IMR-90 (cell line): ENCODE measurements around the gene SLC4A11. TPM values are rescaled to one million over a fixed set of nuclear protein-coding genes. Genes with fewer than 3 reads are reported as not detected.

ENCODE experiments used
- ATAC-seq: fragments of 200-7000 bp; cut with Tn5 transposase; 2 replicates; pipeline ENCODE4 v1.9.1; 2020; ENCODE audit warnings: low read depth, mild to moderate bottlenecking, moderate library complexity
- BruUV-seq: library from RNA; stranded (reverse); fragments of 400-500 nt; replicated peaks from 2 replicates; lab custom pipeline; 2021; lab: Mats Ljungman, UMichigan
- CTCF ChIA-PET: fragments of 300-600 bp; formaldehyde crosslinking; extraction: SDS; loops from one replicate; lab custom pipeline; 2021; ENCODE audit warnings: antibody characterized with exemption; lab: Yijun Ruan, JAX
- POLR2A ChIA-PET: fragments of 300-600 bp; sonication (Branson Sonifier 250); formaldehyde crosslinking; loops from one replicate; lab custom pipeline; 2022; ENCODE audit warnings: antibody characterized with exemption; ENCODE audit not compliant: unreplicated experiment; lab: Charles Lee
- DNase-seq: peaks from one replicate; pipeline ENCODE4 v3.0.0; 2013
- H2AFZ ChIP-seq: replicated peaks from 2 replicates; pipeline ENCODE3; 2013; ENCODE audit warnings: low read length, mild to moderate bottlenecking; ENCODE audit not compliant: poor library complexity
- H2AK5ac ChIP-seq: 2 replicates; pipeline ENCODE4 v1.6.1; 2013; ENCODE audit warnings: low read depth, low read length, inconsistent platforms
- H2AK9ac ChIP-seq: replicated peaks from 2 replicates; pipeline ENCODE3; 2013; ENCODE audit warnings: mild to moderate bottlenecking, low read depth, low read length, moderate library complexity; ENCODE audit not compliant: poor library complexity
- H2BK120ac ChIP-seq: 2 replicates; pipeline ENCODE4 v1.6.1; 2013; ENCODE audit warnings: low read depth, low read length, inconsistent platforms
- H2BK15ac ChIP-seq: 3 replicates; pipeline ENCODE4 v1.6.1; 2013; ENCODE audit warnings: low read depth, low read length, inconsistent platforms
- H2BK20ac ChIP-seq: 2 replicates; pipeline ENCODE4 v1.6.1; 2013; ENCODE audit warnings: low read depth, mild to moderate bottlenecking, inconsistent platforms, low read length, moderate library complexity
- H2BK5ac ChIP-seq: 2 replicates; pipeline ENCODE4 v1.6.1; 2013; ENCODE audit warnings: mild to moderate bottlenecking, low read depth, low read length, inconsistent platforms; ENCODE audit not compliant: poor library complexity, severe bottlenecking
- H3K14ac ChIP-seq: replicated peaks from 2 replicates; pipeline ENCODE4 v1.6.1; 2013; ENCODE audit warnings: low read depth, low read length, inconsistent platforms
- H3K18ac ChIP-seq: 2 replicates; pipeline ENCODE4 v1.6.1; 2013; ENCODE audit warnings: low read depth, low read length, control low read depth
- H3K23ac ChIP-seq: 2 replicates; pipeline ENCODE4 v1.6.1; 2013; ENCODE audit warnings: low read depth, low read length, inconsistent platforms
- H3K27ac ChIP-seq: 2 replicates; pipeline ENCODE4 v1.5.1; 2013; ENCODE audit warnings: mild to moderate bottlenecking, control low read depth, low read length; ENCODE audit not compliant: insufficient read depth
- H3K27me3 ChIP-seq: 2 replicates; pipeline ENCODE4 v1.6.1; 2013; ENCODE audit warnings: low read length; ENCODE audit not compliant: control insufficient read depth, insufficient read depth
- H3K36me3 ChIP-seq: 2 replicates; pipeline ENCODE4 v1.6.1; 2013; ENCODE audit warnings: low read length, mixed read lengths; ENCODE audit not compliant: control insufficient read depth, insufficient read depth
- H3K4ac ChIP-seq: 2 replicates; pipeline ENCODE4 v1.6.1; 2013; ENCODE audit warnings: low read depth, low read length, inconsistent platforms
- H3K4me1 ChIP-seq: 2 replicates; pipeline ENCODE4 v1.6.1; 2013; ENCODE audit warnings: low read length, mixed read lengths; ENCODE audit not compliant: control insufficient read depth, insufficient read depth
- H3K4me2 ChIP-seq: 2 replicates; pipeline ENCODE4 v1.6.1; 2013; ENCODE audit warnings: low read depth, mild to moderate bottlenecking, control low read depth, low read length, moderate library complexity
- H3K4me3 ChIP-seq: 2 replicates; pipeline ENCODE4 v1.5.1; 2013; ENCODE audit warnings: low read depth, mild to moderate bottlenecking, control low read depth, low read length, moderate library complexity; ENCODE audit not compliant: insufficient read depth
- H3K56ac ChIP-seq: 2 replicates; pipeline ENCODE4 v1.6.1; 2013; ENCODE audit warnings: low read length, inconsistent platforms; ENCODE audit not compliant: insufficient read depth; ENCODE audit errors: extremely low read depth
- H3K79me1 ChIP-seq, 2 experiments: 2 replicates each; pipeline ENCODE4 v1.6.1; 2013; ENCODE audit warnings: low read length in 2 of 2, inconsistent platforms in 1 of 2, low read depth in 1 of 2
- H3K9ac ChIP-seq: 2 replicates; pipeline ENCODE4 v1.6.1; 2013; ENCODE audit warnings: low read depth, low read length, control low read depth
- H3K9me1 ChIP-seq: 2 replicates; pipeline ENCODE4 v1.6.1; 2013; ENCODE audit warnings: low read length, inconsistent platforms; ENCODE audit not compliant: insufficient read depth
- H3K9me3 ChIP-seq: 2 replicates; pipeline ENCODE4 v1.6.1; 2013; ENCODE audit warnings: low read length; ENCODE audit not compliant: control insufficient read depth, insufficient read depth
- H4K20me1 ChIP-seq: 2 replicates; pipeline ENCODE4 v1.6.1; 2013; ENCODE audit warnings: low read length, inconsistent platforms; ENCODE audit not compliant: insufficient read depth
- H4K5ac ChIP-seq: 2 replicates; pipeline ENCODE4 v1.6.1; 2013; ENCODE audit warnings: mild to moderate bottlenecking, low read depth, low read length, control low read depth
- H4K8ac ChIP-seq, 2 experiments: 2 replicates each; pipeline ENCODE4 v1.6.1; 2013; ENCODE audit warnings: low read depth in 2 of 2, low read length in 2 of 2, control low read depth in 1 of 2, inconsistent platforms in 1 of 2
- H4K91ac ChIP-seq: 2 replicates; pipeline ENCODE4 v1.6.1; 2013; ENCODE audit warnings: low read depth, low read length, inconsistent platforms; ENCODE audit not compliant: insufficient read depth
- CEBPB ChIP-seq: IDR thresholded peaks from 2 replicates; pipeline ENCODE4 v1.6.1; 2012; ENCODE audit warnings: low read depth, low read length, improper control_type of control experiment
- CHD1 ChIP-seq: IDR thresholded peaks from 2 replicates; pipeline ENCODE4 v1.6.1; 2012; ENCODE audit warnings: low read depth, low read length, improper control_type of control experiment
- CTCF ChIP-seq: conservative IDR thresholded peaks from 2 replicates; pipeline ENCODE4 v1.5.1; 2012; ENCODE audit warnings: mild to moderate bottlenecking, low read depth, low read length, improper control_type of control experiment
- MAFK ChIP-seq: IDR thresholded peaks from 2 replicates; pipeline ENCODE4 v1.6.1; 2012; ENCODE audit warnings: low read depth, low read length, improper control_type of control experiment
- NFE2L2 ChIP-seq: fragments of 150-350 bp; IDR thresholded peaks from 2 replicates; pipeline ENCODE4 v1.6.1; 2016; ENCODE audit warnings: low read depth, mild to moderate bottlenecking, low read length
- RAD21 ChIP-seq: IDR thresholded peaks from 2 replicates; pipeline ENCODE4 v1.6.1; 2012; ENCODE audit warnings: low read length, improper control_type of control experiment
- RFX5 ChIP-seq: IDR thresholded peaks from 2 replicates; pipeline ENCODE4 v1.8.0; 2012; ENCODE audit warnings: low read depth, mild to moderate bottlenecking, low read length, moderate library complexity
- WGBS, 2 experiments: methylation state at CpG; one replicate each; pipeline versions ENCODE4 v1.1.5 to v1.1.7; 2013; ENCODE audit warnings: missing lambda C conversion rate in 2 of 2; ENCODE audit not compliant: insufficient read length in 1 of 2; ENCODE audit errors: extremely low coverage in 2 of 2; 5-methylcytosine and 5-hydroxymethylcytosine counted together
- dilution Hi-C: fragments of 300-500 bp; cut with HindIII; formaldehyde crosslinking; loops from one replicate; pipeline ENCODE4 v1.14.3; 2018; ENCODE audit warnings: low sequenced_read_pairs; ENCODE audit not compliant: unreplicated experiment
- in situ Hi-C: fragments of 300-500 bp; cut with MboI; formaldehyde crosslinking; loops from 3 replicates; pipeline ENCODE4 v1.14.3; 2019; ENCODE audit warnings: low sequenced_read_pairs, inconsistent platforms, mixed read lengths
- intact Hi-C: fragments of 100-400 bp; cut with micrococcal nuclease; formaldehyde crosslinking; loops from 2 replicates; pipeline ENCODE4 v1.10.0; 2022
- polyA plus RNA-seq, 3 experiments: library from polyadenylated mRNA; depleted of rRNA; stranded (reverse); fragments of >200 nt; gene quantifications; 2 replicates each; pipeline ENCODE4 v1.2.3, GENCODE V29; 2012; ENCODE audit warnings: low replicate concordance in 1 of 3
- total RNA-seq: library from RNA; depleted of rRNA; stranded (reverse); fragments of >200 nt; gene quantifications from 2 replicates; pipeline ENCODE4 v1.2.3, GENCODE V29; 2012

SLC4A11 gene
- total and polyA plus RNA-seq, 2 of the 4 experiments (the other 2 are of a cell fraction) = 0.36 to 0.79 TPM

- H3K27me3 ChIP-seq = peaks cover 6% of the 10 kb centered on the region; the same call in 1 of the 2 replicates
- H3K9me1 ChIP-seq = no peaks in the 10 kb centered on the region
- H3K4me3 ChIP-seq = no peak overlapping the region
- no peaks in the 10 kb centered on the region for H3K4me1 ChIP-seq
- H3K14ac ChIP-seq = no peak overlapping the region
- dilution Hi-C loops (no loop called here), in situ Hi-C loops (no loop called here), intact Hi-C loops (no loop called here)
- H3K9ac ChIP-seq = no peak overlapping the region
- no peak overlapping the region for H3K4me2 ChIP-seq
- H3K56ac ChIP-seq = no peak overlapping the region
- H2BK5ac ChIP-seq = no peak overlapping the region
- no peaks in the 10 kb centered on the region for H3K9me3 ChIP-seq
- no peak overlapping the region for H2BK15ac ChIP-seq
- POLR2A ChIA-PET = no interaction called here
- H4K8ac ChIP-seq = no peak overlapping the region
- no peak overlapping the region for H2AK5ac ChIP-seq
- WGBS, 2 experiments = 66% methylated on average over 5 of the region's 10 CpGs; no CpG with 5 or more reads in 1 of the 2 experiments
- H2AFZ ChIP-seq = no peak overlapping the region
- no peak overlapping the region for H3K23ac ChIP-seq
- no peak overlapping the region for H2BK120ac ChIP-seq
- no peak overlapping the region for H2AK9ac ChIP-seq
- H3K18ac ChIP-seq = no peak overlapping the region
- H3K27ac ChIP-seq = no peak overlapping the region
- no peaks in the 10 kb centered on the region for H4K20me1 ChIP-seq
- no peak overlapping the region for H4K91ac ChIP-seq
- no peak overlapping the region for H4K5ac ChIP-seq
- no peak for ATAC-seq
- no peak for TF ChIP-seq CHD1
- 0 out of 2 replicates have a peak, but pooled peaks have one; percentile 16 for TF ChIP-seq RAD21
- no peak for TF ChIP-seq RFX5
- TF ChIP-seq CTCF = peak; percentile 26; the same call in 1 of the 2 replicates
- no peak for TF ChIP-seq CEBPB
- no peak for TF ChIP-seq NFE2L2
- TF ChIP-seq MAFK = no peak
- no peak for DNase-seq
- H3K36me3 ChIP-seq = peaks cover 25% of the 10 kb centered on the region
- no peaks in the 10 kb centered on the region for H3K79me1 ChIP-seq
- CTCF ChIA-PET = no interaction called here
- no TSS peak for BruUV-seq
- no peak overlapping the region for H2BK20ac ChIP-seq
- no peak overlapping the region for H3K4ac ChIP-seq
These were observed 11.1 kb upstream of the SLC4A11 start for GRCh38 chr20:3250091-3250504.
